ENCODE results near the gene UBL3. TPM values are rescaled to one million over a fixed set of nuclear protein-coding genes. Genes with fewer than 3 reads are reported as not detected.

Gene UBL3
- total RNA-seq, 2 experiments from 2014 or later: 17.3 to 17.8 TPM

DNA sequence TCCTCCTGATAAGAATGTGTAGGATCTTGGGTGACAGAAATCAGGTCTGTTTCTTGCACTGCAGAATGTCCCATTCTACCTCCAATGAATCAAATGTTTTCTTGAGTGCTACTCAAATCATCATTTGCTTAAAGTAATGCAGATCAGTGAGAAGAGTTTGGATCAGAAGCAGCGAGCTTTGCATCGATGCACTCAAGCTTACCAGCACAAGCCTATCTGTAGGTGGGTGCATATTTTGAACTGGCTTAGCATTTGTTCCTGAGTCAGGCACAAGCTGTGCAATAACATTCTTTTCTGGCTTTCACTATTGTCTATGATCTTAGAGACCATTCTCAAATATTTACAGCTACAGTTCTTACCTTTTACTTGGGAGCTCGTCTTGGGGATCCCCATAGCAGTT lies 109.5 kb downstream of the UBL3 start:
- CTCF ChIA-PET: interaction anchor here (1.6 kb wide), 1 partner anchor 372 kb away, joined by 4 read pairs; no protein-coding TSS in a partner anchor
- no peak for DNase-seq
- Mint-ChIP-seq H3K9me3 (no peaks in the 10 kb centered on the region), H3K4me1 (no peaks in the 10 kb centered on the region), H3K27ac (no peak overlapping the region), H3K27me3 (peaks cover 9% of the 10 kb centered on the region), H3K4me3 (no peak overlapping the region), H3K36me3 (ENCODE audit: low read depth) (no peaks in the 10 kb centered on the region)
- POLR2A ChIA-PET: no interaction called here

- peaks cover 9% of the 10 kb centered on the region for H3K4me1 Mint-ChIP-seq
- no peak overlapping the region for H3K4me3 Mint-ChIP-seq
- ChIA-PET POLR2A (no interaction called here), CTCF (no interaction called here)
- no peak for DNase-seq
- H3K27me3 Mint-ChIP-seq: peaks cover 24% of the 10 kb centered on the region
- no peaks in the 10 kb centered on the region for H3K9me3 Mint-ChIP-seq
- no peaks in the 10 kb centered on the region for H3K36me3 Mint-ChIP-seq (ENCODE audit: low read depth)
- no peak overlapping the region for H3K27ac Mint-ChIP-seq
These were observed 113.4 kb downstream of the UBL3 start for GRCh38 chr13:29737061-29737460.

DNA sequence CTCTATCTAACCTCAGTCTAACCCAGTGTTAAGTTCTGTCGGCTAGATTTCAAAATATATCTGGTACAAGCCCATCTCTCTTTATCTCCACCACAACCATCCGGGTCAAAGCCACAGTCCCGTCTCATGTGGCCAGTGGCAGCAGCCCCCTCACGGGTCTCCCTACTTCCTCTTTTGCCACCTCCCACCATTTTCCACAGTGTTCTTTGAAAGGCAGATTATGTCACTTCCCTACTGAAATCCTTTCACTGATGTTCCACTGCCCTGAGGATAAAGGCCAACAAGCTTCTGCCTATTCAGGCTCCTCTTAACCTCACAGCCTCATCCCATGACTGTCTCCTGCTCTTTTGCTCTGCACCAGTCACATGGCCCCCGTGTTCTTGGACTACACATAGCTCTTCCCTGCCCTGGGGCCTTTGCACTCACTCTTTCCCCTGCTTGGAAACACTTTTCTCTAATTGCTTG lies 117.2 kb downstream of the UBL3 start:
- H3K4me3 Mint-ChIP-seq: no peak overlapping the region
- H3K27me3 Mint-ChIP-seq: peaks cover 60% of the 10 kb centered on the region
- ChIA-PET POLR2A (no interaction called here), CTCF (no interaction called here)
- H3K9me3 Mint-ChIP-seq: no peaks in the 10 kb centered on the region
- no peak overlapping the region for H3K27ac Mint-ChIP-seq
- no peaks in the 10 kb centered on the region for H3K36me3 Mint-ChIP-seq (ENCODE audit: low read depth)
- no peak for DNase-seq
- H3K4me1 Mint-ChIP-seq: peaks cover 9% of the 10 kb centered on the region

- DNase-seq: no peak
- peaks cover 9% of the 10 kb centered on the region for H3K4me1 Mint-ChIP-seq
- ChIA-PET POLR2A (no interaction called here), CTCF (no interaction called here)
- H3K27ac Mint-ChIP-seq: no peak overlapping the region
- H3K9me3 Mint-ChIP-seq: peaks cover 2% of the 10 kb centered on the region
- H3K27me3 Mint-ChIP-seq: peaks cover 71% of the 10 kb centered on the region
- no peaks in the 10 kb centered on the region for H3K36me3 Mint-ChIP-seq (ENCODE audit: low read depth)
- no peak overlapping the region for H3K4me3 Mint-ChIP-seq
These were observed 120.2 kb downstream of the UBL3 start for GRCh38 chr13:29730253-29730652.

- no peak for DNase-seq
- H3K27me3 Mint-ChIP-seq: peaks cover 12% of the 10 kb centered on the region
- no peak overlapping the region for H3K27ac Mint-ChIP-seq
- CTCF ChIA-PET: no interaction called here
- H3K4me1 Mint-ChIP-seq: no peaks in the 10 kb centered on the region
- no peak overlapping the region for H3K4me3 Mint-ChIP-seq
- POLR2A ChIA-PET: no interaction called here
- H3K9me3 Mint-ChIP-seq: no peaks in the 10 kb centered on the region
- no peaks in the 10 kb centered on the region for H3K36me3 Mint-ChIP-seq (ENCODE audit: low read depth)
These were observed 128.0 kb downstream of the UBL3 start for GRCh38 chr13:29722415-29722814.

- Mint-ChIP-seq H3K9me3 (no peaks in the 10 kb centered on the region), H3K36me3 (ENCODE audit: low read depth) (no peaks in the 10 kb centered on the region), H3K27ac (no peak overlapping the region), H3K4me3 (no peak overlapping the region), H3K4me1 (peaks cover 3% of the 10 kb centered on the region), H3K27me3 (peaks cover 8% of the 10 kb centered on the region)
- POLR2A ChIA-PET: no interaction called here
- CTCF ChIA-PET: no interaction called here
- no peak for DNase-seq
These were observed 128.7 kb downstream of the UBL3 start for GRCh38 chr13:29721766-29722165.

GRCh38 chr13:29718694-29719093 lies 131.7 kb downstream of the UBL3 start:
- no peaks in the 10 kb centered on the region for H3K36me3 Mint-ChIP-seq (ENCODE audit: low read depth)

GRCh38 chr13:29716493-29716892 lies 133.9 kb downstream of the UBL3 start:
- peaks cover 2% of the 10 kb centered on the region for H3K9me3 Mint-ChIP-seq
- ChIA-PET CTCF (interaction anchor here (1.5 to 1.9 kb wide), 2 partner anchors 9 to 397 kb away, joined by 3 to 6 read pairs; no protein-coding TSS in a partner anchor), POLR2A (no interaction called here)
- no peak for DNase-seq
- H3K27ac Mint-ChIP-seq: no peak overlapping the region
- H3K27me3 Mint-ChIP-seq: peaks cover 7% of the 10 kb centered on the region
- H3K4me3 Mint-ChIP-seq: no peak overlapping the region
- H3K36me3 Mint-ChIP-seq (ENCODE audit: low read depth): no peaks in the 10 kb centered on the region
- H3K4me1 Mint-ChIP-seq: peaks cover 9% of the 10 kb centered on the region

More at GRCh38 chr13:29718694-29719093, 131.7 kb downstream of the UBL3 start:
- Mint-ChIP-seq H3K4me1 (peaks cover 9% of the 10 kb centered on the region), H3K27me3 (peaks cover 3% of the 10 kb centered on the region), H3K27ac (no peak overlapping the region), H3K4me3 (no peak overlapping the region), H3K9me3 (peaks cover 2% of the 10 kb centered on the region)
- ChIA-PET POLR2A (no interaction called here), CTCF (no interaction called here)
- no peak for DNase-seq

Measured in activated CD4-positive, alpha-beta memory T cell treated with anti-CD3 and anti-CD28 coated beads, Interleukin-2, amount 10 ng/mL, durations not matched to agents 7 days and 5 days (primary cell).